HG03571 (cell line): ENCODE measurements around the gene ROMO1.
"Not testable (repeated sequence)": the region's sequence is repeated elsewhere in the genome, so short reads cannot be mapped to it uniquely, and the experiment has no call there.

ENCODE experiments used
- ATAC-seq: cut with Tn5 transposase; IDR thresholded peaks from one replicate; pipeline ENCODE4 v1.9.1; 2021; ENCODE audit not compliant: unreplicated experiment

The ROMO1 gene

GRCh38 chr20:35729283-35729807 lies 30.1 kb downstream of the ROMO1 start:
- ATAC-seq, result no peak

GRCh38 chr20:35729836-35730582 lies 30.8 kb downstream of the ROMO1 start:
- no peak for ATAC-seq

GRCh38 chr20:35730583-35731468 lies 31.6 kb downstream of the ROMO1 start:
- no peak for ATAC-seq

GRCh38 chr20:35731469-35731788 lies 32.2 kb downstream of the ROMO1 start:
- no peak for ATAC-seq

GRCh38 chr20:35731862-35732643 lies 32.8 kb downstream of the ROMO1 start:
- ATAC-seq, result no peak

GRCh38 chr20:35732644-35732982 lies 33.4 kb downstream of the ROMO1 start:
- ATAC-seq, result no peak

- no peak for ATAC-seq
These were observed 35.2 kb downstream of the ROMO1 start for GRCh38 chr20:35734374-35734773.

GRCh38 chr20:35734777-35735649 lies 35.8 kb downstream of the ROMO1 start:
- no peak for ATAC-seq

- ATAC-seq, result no peak
These were observed 36.7 kb downstream of the ROMO1 start for GRCh38 chr20:35735826-35736470.

- no peak for ATAC-seq
These were observed 38.7 kb downstream of the ROMO1 start for GRCh38 chr20:35737865-35738333.

- ATAC-seq, result no peak
These were observed 39.4 kb downstream of the ROMO1 start for GRCh38 chr20:35738410-35739179.

- ATAC-seq, result no peak
These were observed 40.3 kb downstream of the ROMO1 start for GRCh38 chr20:35739294-35740163.

GRCh38 chr20:35741892-35742740 lies 42.9 kb downstream of the ROMO1 start, which contains the start of gene RBM39:
Gene RBM39, minus strand, starts transcription at chr20:35742260. Its CDS starts 1,386 bp downstream, at chr20:35740874.
- peak; percentile 86 for ATAC-seq

- ATAC-seq, result no peak
These were observed 43.7 kb downstream of the ROMO1 start for GRCh38 chr20:35742741-35743523.

GRCh38 chr20:35743693-35744491 lies 44.7 kb downstream of the ROMO1 start:
- ATAC-seq, result no peak

- not testable (repeated sequence) for ATAC-seq
These were observed 45.3 kb downstream of the ROMO1 start for GRCh38 chr20:35744492-35744841.
